ENCODE data around the gene ZNF488. TPM values are rescaled to one million over a fixed set of nuclear protein-coding genes. Genes with fewer than 3 reads are reported as not detected.

The ZNF488 gene
- total and polyA plus RNA-seq, 10 of the 15 experiments (the other 5 are each of a cell fraction or from before 2014, with no cell fraction given): not detected

- TF ChIP-seq BHLHE40 (IDR thresholded peaks at IDR 0.05; ENCODE audit: borderline replicate concordance in 1 of 2, low read depth in 2 of 2, low read length in 1 of 2): no peak
- TF ChIP-seq MXI1 (IDR thresholded peaks at IDR 0.05; ENCODE audit: low read depth, low read length): no peak
Measured at GRCh38 chr10:47337310-47337709, 46.8 kb downstream of the ZNF488 start (continued).

DNA sequence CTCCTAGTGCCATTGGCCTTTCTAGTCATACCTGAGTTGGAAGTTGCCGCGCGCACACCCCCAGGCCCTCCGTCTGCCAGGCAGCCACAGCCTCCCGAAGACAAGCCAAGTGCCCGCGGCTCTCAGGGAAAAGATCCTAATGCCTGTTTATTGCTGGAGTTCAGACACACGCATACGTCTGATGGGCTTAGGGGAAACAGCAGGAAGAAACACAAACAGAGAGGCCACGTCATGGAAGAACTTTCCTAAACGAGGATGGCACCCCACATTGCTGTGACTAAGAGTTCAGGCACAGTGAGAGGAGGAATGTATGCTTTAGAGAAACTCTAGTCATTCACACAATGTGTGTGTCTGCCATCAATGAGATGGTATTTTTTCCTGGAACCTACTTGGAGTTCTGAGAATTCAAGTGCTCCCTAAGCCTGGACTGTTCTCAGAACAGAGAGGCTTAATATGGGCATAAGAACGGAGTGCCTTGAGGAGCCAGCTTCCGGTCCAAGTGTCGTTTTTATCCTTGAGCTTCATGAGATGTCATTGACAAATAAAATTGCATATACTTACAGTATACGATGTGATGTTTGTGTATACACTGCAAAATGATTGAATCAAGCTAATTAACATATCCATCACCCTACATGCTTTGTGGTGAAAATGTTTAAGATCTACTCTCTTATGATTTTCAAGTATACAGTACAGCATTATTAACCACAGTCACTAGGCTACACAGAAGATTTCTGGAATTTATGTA lies 47.5 kb downstream of the ZNF488 start:
- in situ Hi-C loops (cut with MboI): no loop called here
- BruUV-seq (replicated peaks): no TSS peak
- Histone ChIP-seq H3K4me1 (ENCODE audit: control insufficient read depth, insufficient read depth, low read length) (no peaks in the 10 kb centered on the region), H3K4me3 (no peak overlapping the region), H3K79me2 (ENCODE audit: control insufficient read depth, insufficient read depth, low read length) (no peaks in the 10 kb centered on the region), H3K9ac (ENCODE audit: control insufficient read depth, insufficient read depth, low read length) (no peak overlapping the region), H3K27ac (ENCODE audit: control insufficient read depth, insufficient read depth) (no peak overlapping the region), H3K27me3 (replicated peaks in 1 of 2; ENCODE audit: control insufficient read depth in 2 of 2, insufficient read depth in 2 of 2, low read length in 1 of 2) (no peaks in the 10 kb centered on the region; a peak in 2 of 4 replicates), H2AFZ (ENCODE audit: control insufficient read depth, low read depth, low read length) (no peak overlapping the region), H3K9me3 (replicated peaks; ENCODE audit: control insufficient read depth, insufficient read depth, low read length) (no peaks in the 10 kb centered on the region), H3K4me2 (ENCODE audit: control insufficient read depth, insufficient read depth) (no peak overlapping the region), H4K20me1 (ENCODE audit: control insufficient read depth, insufficient read depth) (no peaks in the 10 kb centered on the region), H3K36me3 (ENCODE audit: control insufficient read depth in 2 of 2, insufficient read depth in 2 of 2, low read length in 1 of 2) (no peaks in the 10 kb centered on the region)
- ChIA-PET POLR2A (no interaction called here), RAD21 (ENCODE audit: unreplicated experiment) (no interaction called here), CTCF (no interaction called here), SMC1A (ENCODE audit: uncharacterized antibody, unreplicated experiment) (no interaction called here)
- no peak for ATAC-seq
- 63% methylated on average over 15 of the region's 15 CpGs for WGBS (ENCODE audit: insufficient coverage, insufficient replicate concordance, low lambda C conversion rate, missing lambda C conversion rate)
- intact Hi-C loops (cut with micrococcal nuclease; ENCODE audit: unreplicated experiment): no loop called here
- no peak for DNase-seq (ENCODE audit: low read depth, low spot score)
- no peak for FAIRE-seq
- no peak for TF ChIP-seq SIN3A (IDR thresholded peaks at IDR 0.05; ENCODE audit: low read depth, low read length)
- TF ChIP-seq HDAC2 (IDR thresholded peaks at IDR 0.05): no peak
- no peak for TF ChIP-seq KAT2A (conservative IDR thresholded peaks at IDR 0.05; ENCODE audit: control insufficient read depth, low read depth, low read length)
- no peak for TF ChIP-seq RAD51 (IDR thresholded peaks at IDR 0.05)
- no peak for TF ChIP-seq MXI1 (IDR thresholded peaks at IDR 0.05; ENCODE audit: low read depth, low read length)
- TF ChIP-seq ZBTB33 (IDR thresholded peaks at IDR 0.05): no peak
- TF ChIP-seq ZNF207 (IDR thresholded peaks at IDR 0.05; ENCODE audit: borderline replicate concordance): no peak
- no peak for TF ChIP-seq BRCA1 (IDR thresholded peaks at IDR 0.05; ENCODE audit: low read depth, low read length)
- TF ChIP-seq DPF2 (IDR thresholded peaks at IDR 0.05): no peak
- TF ChIP-seq POLR2AphosphoS5 (IDR thresholded peaks at IDR 0.05; ENCODE audit: low read length): no peak
- no peak for TF ChIP-seq MYC (IDR thresholded peaks at IDR 0.05; ENCODE audit: insufficient read depth, insufficient read length, insufficient replicate concordance, low read length, severe bottlenecking)
- TF ChIP-seq POU2F2 (IDR thresholded peaks at IDR 0.05; ENCODE audit: borderline replicate concordance, low read depth, low read length): no peak
- no peak for TF ChIP-seq CHD4 (IDR thresholded peaks at IDR 0.05)
- TF ChIP-seq RBBP5 (conservative IDR thresholded peaks at IDR 0.05): no peak
- TF ChIP-seq, protein P1, sequence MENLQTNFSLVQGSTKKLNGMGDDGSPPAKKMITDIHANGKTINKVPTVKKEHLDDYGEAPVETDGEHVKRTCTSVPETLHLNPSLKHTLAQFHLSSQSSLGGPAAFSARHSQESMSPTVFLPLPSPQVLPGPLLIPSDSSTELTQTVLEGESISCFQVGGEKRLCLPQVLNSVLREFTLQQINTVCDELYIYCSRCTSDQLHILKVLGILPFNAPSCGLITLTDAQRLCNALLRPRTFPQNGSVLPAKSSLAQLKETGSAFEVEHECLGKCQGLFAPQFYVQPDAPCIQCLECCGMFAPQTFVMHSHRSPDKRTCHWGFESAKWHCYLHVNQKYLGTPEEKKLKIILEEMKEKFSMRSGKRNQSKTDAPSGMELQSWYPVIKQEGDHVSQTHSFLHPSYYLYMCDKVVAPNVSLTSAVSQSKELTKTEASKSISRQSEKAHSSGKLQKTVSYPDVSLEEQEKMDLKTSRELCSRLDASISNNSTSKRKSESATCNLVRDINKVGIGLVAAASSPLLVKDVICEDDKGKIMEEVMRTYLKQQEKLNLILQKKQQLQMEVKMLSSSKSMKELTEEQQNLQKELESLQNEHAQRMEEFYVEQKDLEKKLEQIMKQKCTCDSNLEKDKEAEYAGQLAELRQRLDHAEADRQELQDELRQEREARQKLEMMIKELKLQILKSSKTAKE (IDR thresholded peaks at IDR 0.05; ENCODE audit: low read depth, poor library complexity, severe bottlenecking): no peak
- TF ChIP-seq NR2F1 (conservative IDR thresholded peaks at IDR 0.05): no peak
